Progenitor cell of endocrine pancreas (in vitro differentiated cells): ENCODE results near the gene DHDDS. TPM values are rescaled to one million over a fixed set of nuclear protein-coding genes. Genes with fewer than 3 reads are reported as not detected.
"Not testable (repeated sequence)": the region's sequence is repeated elsewhere in the genome, so short reads cannot be mapped to it uniquely, and the experiment has no call there.

Experiments used
- DNase-seq: peaks from one replicate; pipeline ENCODE4 v3.0.0; 2021; ENCODE audit warnings: low spot score; ENCODE audit not compliant: unreplicated experiment
- H3K27ac Mint-ChIP-seq: 2 replicates; pipeline ENCODE4 v1.8.0; 2021; ENCODE audit warnings: mild to moderate bottlenecking, moderate library complexity, mixed read lengths
- H3K27me3 Mint-ChIP-seq: 2 replicates; pipeline ENCODE4 v1.8.0; 2021; ENCODE audit warnings: mixed read lengths
- H3K36me3 Mint-ChIP-seq: 2 replicates; pipeline ENCODE4 v1.8.0; 2022; ENCODE audit warnings: mixed read lengths; ENCODE audit not compliant: insufficient read depth
- H3K4me1 Mint-ChIP-seq: 2 replicates; pipeline ENCODE4 v1.8.0; 2021; ENCODE audit warnings: low read depth, mixed read lengths
- H3K4me3 Mint-ChIP-seq: 2 replicates; pipeline ENCODE4 v1.8.0; 2021; ENCODE audit warnings: low read depth, mild to moderate bottlenecking, moderate library complexity, mixed read lengths
- H3K9me3 Mint-ChIP-seq: 2 replicates; pipeline ENCODE4 v1.8.0; 2021; ENCODE audit warnings: low read depth, mixed read lengths
- long read RNA-seq: library from polyadenylated mRNA; unstranded; transcript quantifications from one replicate; pipeline ENCODE4 v2.0.0, GENCODE V29; 2020
- total RNA-seq: library from RNA; stranded (reverse); gene quantifications from 2 replicates; pipeline ENCODE4 v1.2.1, GENCODE V29; 2021
- TF ChIP-seq, protein P1 (sequence below): fragments of 200-600 bp; sonication (generic); IDR thresholded peaks from one replicate; pipeline ENCODE4 v1.5.0; 2021; ENCODE audit warnings: antibody characterized with exemption, mild to moderate bottlenecking; ENCODE audit not compliant: unreplicated experiment

Gene DHDDS, protein sequence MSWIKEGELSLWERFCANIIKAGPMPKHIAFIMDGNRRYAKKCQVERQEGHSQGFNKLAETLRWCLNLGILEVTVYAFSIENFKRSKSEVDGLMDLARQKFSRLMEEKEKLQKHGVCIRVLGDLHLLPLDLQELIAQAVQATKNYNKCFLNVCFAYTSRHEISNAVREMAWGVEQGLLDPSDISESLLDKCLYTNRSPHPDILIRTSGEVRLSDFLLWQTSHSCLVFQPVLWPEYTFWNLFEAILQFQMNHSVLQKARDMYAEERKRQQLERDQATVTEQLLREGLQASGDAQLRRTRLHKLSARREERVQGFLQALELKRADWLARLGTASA
- 44.4 and 51.5 TPM in 2 replicates for total RNA-seq
- long read RNA-seq, transcript DHDDS-201 (9 exons, 1,403 nt), result major isoform, 18 of 51 reads
- long read RNA-seq, partial matches to known transcripts, result 6 of 51 reads
- long read RNA-seq, other reads (novel, unspliced or antisense), result 16 of 51 reads

DNA sequence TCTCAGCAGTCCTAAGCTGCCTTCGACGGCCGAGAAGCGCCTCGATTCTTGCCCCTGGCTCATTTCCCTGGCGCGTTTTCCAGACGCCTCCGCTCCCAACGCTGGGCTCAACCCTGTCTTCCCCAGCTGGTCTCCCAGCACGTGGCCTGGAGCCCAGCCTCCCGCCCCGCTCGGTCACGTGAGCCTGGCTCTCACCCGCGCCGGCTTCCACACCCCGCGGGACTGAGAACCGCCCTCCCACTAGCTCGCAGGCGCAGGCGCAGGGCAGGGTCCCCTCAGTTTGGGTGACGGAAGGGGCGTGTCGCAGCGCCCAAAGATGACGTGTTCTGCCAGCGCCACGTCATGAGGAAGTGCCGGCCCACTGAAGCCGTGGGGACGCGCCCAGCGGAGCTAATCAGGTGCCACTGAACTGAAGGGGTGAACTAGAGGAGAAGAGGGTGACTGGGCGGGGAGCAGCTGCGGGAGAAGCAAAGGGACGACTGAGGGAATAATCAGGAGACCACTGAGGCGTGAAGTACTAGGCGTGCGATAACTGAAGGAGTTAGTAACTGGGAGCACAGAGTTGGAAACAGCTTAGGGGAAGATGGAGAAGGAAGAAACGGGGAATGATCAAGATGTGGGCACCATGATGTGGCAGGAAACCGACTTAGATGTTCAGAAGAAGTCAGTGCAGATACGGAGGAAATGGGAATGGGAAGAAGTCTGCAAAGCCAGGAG, at the start of gene DHDDS:
Gene DHDDS (plus strand): TSS at position 343 of the 717 bp plus-strand sequence. CDS start 625 bp downstream, outside the sequence.
- peak; percentile 95 for DNase-seq
- Mint-ChIP-seq H3K9me3 (no peaks in the 10 kb centered on the region), H3K27me3 (no peaks in the 10 kb centered on the region), H3K4me1 (peaks cover 9% of the 10 kb centered on the region), H3K36me3 (peaks cover 3% of the 10 kb centered on the region), H3K4me3 (peak within 1 kb of the TSS; percentile 93), H3K27ac (peak within 1 kb of the TSS; percentile 95)
- TF ChIP-seq, protein P1, sequence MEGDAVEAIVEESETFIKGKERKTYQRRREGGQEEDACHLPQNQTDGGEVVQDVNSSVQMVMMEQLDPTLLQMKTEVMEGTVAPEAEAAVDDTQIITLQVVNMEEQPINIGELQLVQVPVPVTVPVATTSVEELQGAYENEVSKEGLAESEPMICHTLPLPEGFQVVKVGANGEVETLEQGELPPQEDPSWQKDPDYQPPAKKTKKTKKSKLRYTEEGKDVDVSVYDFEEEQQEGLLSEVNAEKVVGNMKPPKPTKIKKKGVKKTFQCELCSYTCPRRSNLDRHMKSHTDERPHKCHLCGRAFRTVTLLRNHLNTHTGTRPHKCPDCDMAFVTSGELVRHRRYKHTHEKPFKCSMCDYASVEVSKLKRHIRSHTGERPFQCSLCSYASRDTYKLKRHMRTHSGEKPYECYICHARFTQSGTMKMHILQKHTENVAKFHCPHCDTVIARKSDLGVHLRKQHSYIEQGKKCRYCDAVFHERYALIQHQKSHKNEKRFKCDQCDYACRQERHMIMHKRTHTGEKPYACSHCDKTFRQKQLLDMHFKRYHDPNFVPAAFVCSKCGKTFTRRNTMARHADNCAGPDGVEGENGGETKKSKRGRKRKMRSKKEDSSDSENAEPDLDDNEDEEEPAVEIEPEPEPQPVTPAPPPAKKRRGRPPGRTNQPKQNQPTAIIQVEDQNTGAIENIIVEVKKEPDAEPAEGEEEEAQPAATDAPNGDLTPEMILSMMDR, result no peak

GRCh38 chr1:26384076-26384475, 48.0 kb upstream of the DHDDS start:
- no peaks in the 10 kb centered on the region for H3K4me1 Mint-ChIP-seq
- no peaks in the 10 kb centered on the region for H3K9me3 Mint-ChIP-seq
- no peaks in the 10 kb centered on the region for H3K36me3 Mint-ChIP-seq
- TF ChIP-seq, protein P1, result no peak
- H3K4me3 Mint-ChIP-seq, result no peak overlapping the region
- H3K27ac Mint-ChIP-seq, result no peak overlapping the region
- H3K27me3 Mint-ChIP-seq, result no peaks in the 10 kb centered on the region
- DNase-seq, result no peak

DNA sequence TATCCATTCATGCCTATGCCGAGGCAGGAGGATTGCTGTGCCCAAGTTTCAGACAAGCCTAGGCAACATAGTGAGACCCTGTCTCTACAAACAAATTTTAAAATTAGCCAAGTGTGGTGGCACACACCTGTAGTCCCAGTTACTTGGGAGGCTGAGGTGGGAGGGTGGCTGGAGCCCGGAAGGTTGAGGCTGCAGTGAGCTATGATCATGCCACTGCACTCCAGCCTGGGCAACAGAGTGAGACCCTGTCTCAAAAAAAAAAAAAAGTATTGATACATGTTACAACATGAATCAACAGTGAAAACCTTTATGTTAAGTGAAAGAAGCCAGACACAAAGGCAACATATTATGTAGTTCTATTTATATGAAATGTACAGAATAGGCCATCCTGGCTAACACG, 47.1 kb upstream of the DHDDS start:
- not testable (repeated sequence) for H3K27me3 Mint-ChIP-seq, H3K4me3 Mint-ChIP-seq, H3K27ac Mint-ChIP-seq, DNase-seq, H3K9me3 Mint-ChIP-seq, H3K36me3 Mint-ChIP-seq, H3K4me1 Mint-ChIP-seq

- DNase-seq, result no peak
- TF ChIP-seq, protein P1, result no peak
- Mint-ChIP-seq H3K27me3 (no peaks in the 10 kb centered on the region), H3K36me3 (no peaks in the 10 kb centered on the region), H3K9me3 (no peaks in the 10 kb centered on the region), H3K27ac (peak overlapping the region; percentile 29), H3K4me3 (no peak overlapping the region), H3K4me1 (peaks cover 3% of the 10 kb centered on the region)
These were observed 44.7 kb upstream of the DHDDS start for GRCh38 chr1:26387447-26387846.

DNA sequence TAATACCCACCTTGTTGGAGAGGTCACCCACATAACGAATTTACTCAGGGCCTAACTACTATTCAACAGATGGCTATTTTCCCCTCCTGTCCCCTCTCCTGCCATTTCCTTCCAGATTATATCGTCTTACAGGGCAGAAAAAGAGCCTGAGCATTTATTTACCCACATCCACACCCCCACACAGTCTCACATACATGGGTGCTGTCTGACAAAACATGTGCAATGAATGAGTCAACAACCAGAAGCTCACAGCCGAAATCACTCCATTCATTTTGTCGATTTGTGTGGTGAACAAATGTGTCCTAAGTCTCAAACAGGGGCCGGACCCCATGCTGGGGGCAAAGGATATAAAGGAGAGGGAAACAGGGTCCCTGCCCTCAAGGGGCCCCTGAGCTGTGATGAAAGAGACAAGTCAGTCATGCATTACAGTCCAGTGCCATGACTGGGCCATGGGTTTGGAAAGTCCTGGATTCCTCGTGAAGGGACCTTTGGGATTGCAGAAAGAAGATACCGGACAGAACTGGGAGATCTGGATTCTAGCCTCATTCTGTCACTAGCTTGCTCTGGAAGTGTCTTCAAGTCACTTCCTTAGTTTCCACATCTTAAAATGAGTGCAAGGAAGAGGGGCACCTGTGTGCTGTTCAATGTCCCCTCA, 43.2 kb upstream of the DHDDS start:
- H3K27ac Mint-ChIP-seq, result no peak overlapping the region
- H3K27me3 Mint-ChIP-seq, result no peaks in the 10 kb centered on the region
- no peaks in the 10 kb centered on the region for H3K36me3 Mint-ChIP-seq
- no peaks in the 10 kb centered on the region for H3K9me3 Mint-ChIP-seq
- H3K4me3 Mint-ChIP-seq, result no peak overlapping the region
- TF ChIP-seq, protein P1, result no peak
- DNase-seq, result no peak
- peaks cover 4% of the 10 kb centered on the region for H3K4me1 Mint-ChIP-seq
